Vagina (tissue), 2 donors: ENCODE data around the gene TSPAN32. TPM values are rescaled to one million over a fixed set of nuclear protein-coding genes. Genes with fewer than 3 reads are reported as not detected.

Source experiments
- DNase-seq, 2 donors: peaks; one replicate each; pipeline ENCODE4 v3.0.0-alpha.2; 2017; ENCODE audit errors: extremely low spot score in 2 of 2
- H3K27ac ChIP-seq: fragments of 200-600 bp; sonication (generic); one replicate; pipeline ENCODE4 v1.5.1; 2019
- H3K27me3 ChIP-seq: fragments of 200-600 bp; sonication (generic); one replicate; pipeline ENCODE4 v1.5.1; 2019
- H3K36me3 ChIP-seq, 2 donors: fragments of 200-600 bp; sonication (generic); one replicate each; pipeline ENCODE4 v1.5.1; 2017 to 2019
- H3K4me1 ChIP-seq: fragments of 200-600 bp; sonication (generic); one replicate; pipeline ENCODE4 v1.5.1; 2019
- H3K4me3 ChIP-seq, 2 donors: fragments of 200-600 bp; sonication (generic); 1 replicate in 1 of 2; 2 replicates in 1 of 2; pipeline ENCODE4 v1.5.1; 2016 to 2019
- H3K9me3 ChIP-seq: fragments of 200-600 bp; sonication (generic); one replicate; pipeline ENCODE4 v1.5.1; 2019
- CTCF ChIP-seq, 3 experiments: fragments of 450-650 bp in 2 of 3; fragments of 200-600 bp in 1 of 3; sonication (generic) in 1 of 3; IDR thresholded peaks; one replicate each; pipeline ENCODE4 v1.5.1; 2017 to 2019; ENCODE audit warnings: antibody characterized with exemption in 3 of 3, mild to moderate bottlenecking in 2 of 3, moderate library complexity in 2 of 3
- POLR2A ChIP-seq, 2 donors: fragments of 450-650 bp; IDR thresholded peaks; one replicate each; pipeline ENCODE4 v1.6.1; 2017; ENCODE audit warnings: antibody characterized with exemption in 2 of 2, mild to moderate bottlenecking in 2 of 2, moderate library complexity in 2 of 2
- POLR2AphosphoS5 ChIP-seq, 2 donors: sonication (generic); formaldehyde crosslinking; IDR thresholded peaks; one replicate each; pipeline ENCODE4 v1.9.0; 2017; ENCODE audit warnings: antibody characterized with exemption in 2 of 2, mild to moderate bottlenecking in 2 of 2, low read depth in 1 of 2; ENCODE audit not compliant: insufficient read depth in 1 of 2
- intact Hi-C: fragments of 100-400 bp; cut with DNase I; formaldehyde crosslinking; loops from one replicate; pipeline ENCODE4 v1.15.1; 2023
- total RNA-seq: library from RNA; depleted of rRNA; stranded (reverse); fragments of >200 nt; gene quantifications from one replicate; pipeline ENCODE4 v1.2.3, GENCODE V29; 2016

TSPAN32 gene
- total RNA-seq, 1 donor from 2014 or later: 3.7 TPM

GRCh38 chr11:2343502-2343901 is 41.7 kb downstream of the TSPAN32 start:
- Histone ChIP-seq H3K9me3 (no peaks in the 10 kb centered on the region), H3K27ac (no peak overlapping the region), H3K36me3 (no peaks in the 10 kb centered on the region), H3K4me1 (no peaks in the 10 kb centered on the region), H3K27me3 (no peaks in the 10 kb centered on the region), H3K4me3 (no peak overlapping the region)
- no peak for DNase-seq
- TF ChIP-seq POLR2A (IDR thresholded peaks at IDR 0.05): no peak
- no peak for TF ChIP-seq POLR2AphosphoS5 (IDR thresholded peaks at IDR 0.05; ENCODE audit: insufficient read depth in 1 of 2, low read depth in 1 of 2)
- TF ChIP-seq CTCF (IDR thresholded peaks at IDR 0.05): no peak
- intact Hi-C loops: no loop called here

DNA sequence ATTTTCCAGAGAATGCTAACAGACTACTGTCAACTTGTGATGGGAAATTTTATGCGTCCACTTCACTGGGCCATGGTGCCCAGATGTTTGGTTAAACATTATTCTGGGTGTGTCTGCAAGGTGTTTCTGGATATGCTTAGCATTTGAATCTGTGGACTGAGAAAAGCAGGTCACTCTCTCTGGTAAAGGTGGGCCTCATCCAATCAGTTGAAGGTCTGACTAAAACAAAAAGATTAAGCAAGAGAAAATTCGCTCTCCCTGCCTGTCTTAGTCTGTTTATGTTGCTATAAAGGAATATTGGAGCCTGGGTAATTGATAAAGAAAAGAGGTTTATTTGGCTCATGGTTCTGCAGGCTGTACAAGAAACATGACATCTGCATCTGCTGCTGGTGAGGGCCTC is 43.2 kb downstream of the TSPAN32 start:
- intact Hi-C loops: no loop called here
- Histone ChIP-seq H3K36me3 (no peaks in the 10 kb centered on the region), H3K27me3 (no peaks in the 10 kb centered on the region), H3K9me3 (no peaks in the 10 kb centered on the region), H3K4me3 (no peak overlapping the region), H3K4me1 (no peaks in the 10 kb centered on the region), H3K27ac (no peak overlapping the region)
- no peak for DNase-seq
- no peak for TF ChIP-seq POLR2AphosphoS5 (IDR thresholded peaks at IDR 0.05; ENCODE audit: insufficient read depth in 1 of 2, low read depth in 1 of 2)
- no peak for TF ChIP-seq POLR2A (IDR thresholded peaks at IDR 0.05)
- no peak for TF ChIP-seq CTCF (IDR thresholded peaks at IDR 0.05)

DNA sequence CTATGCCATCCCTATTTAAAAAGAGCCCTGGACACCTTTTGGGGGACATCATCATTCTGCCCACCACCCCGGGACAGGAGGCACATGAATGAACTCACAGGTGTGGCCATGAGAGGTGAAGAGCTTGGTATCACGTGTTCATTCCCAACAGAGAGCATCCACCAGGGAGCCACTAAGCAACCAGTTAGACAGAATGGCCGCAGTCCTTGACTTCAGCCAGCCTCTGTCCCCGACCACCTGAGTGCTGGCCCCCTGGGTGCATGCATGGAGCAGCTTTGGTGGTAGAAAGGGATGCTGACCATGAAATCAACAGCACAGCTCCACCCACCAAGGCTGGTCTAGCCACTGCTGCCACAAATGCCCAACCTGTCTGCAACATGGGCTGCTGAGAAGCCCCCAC is 44.2 kb downstream of the TSPAN32 start:
- Histone ChIP-seq H3K36me3 (no peaks in the 10 kb centered on the region), H3K4me3 (no peak overlapping the region), H3K9me3 (no peaks in the 10 kb centered on the region), H3K27me3 (no peaks in the 10 kb centered on the region), H3K27ac (no peak overlapping the region), H3K4me1 (no peaks in the 10 kb centered on the region)
- DNase-seq: no peak
- no peak for TF ChIP-seq CTCF (IDR thresholded peaks at IDR 0.05)
- no peak for TF ChIP-seq POLR2AphosphoS5 (IDR thresholded peaks at IDR 0.05; ENCODE audit: insufficient read depth in 1 of 2, low read depth in 1 of 2)
- no peak for TF ChIP-seq POLR2A (IDR thresholded peaks at IDR 0.05)
- intact Hi-C loops: no loop called here

DNA sequence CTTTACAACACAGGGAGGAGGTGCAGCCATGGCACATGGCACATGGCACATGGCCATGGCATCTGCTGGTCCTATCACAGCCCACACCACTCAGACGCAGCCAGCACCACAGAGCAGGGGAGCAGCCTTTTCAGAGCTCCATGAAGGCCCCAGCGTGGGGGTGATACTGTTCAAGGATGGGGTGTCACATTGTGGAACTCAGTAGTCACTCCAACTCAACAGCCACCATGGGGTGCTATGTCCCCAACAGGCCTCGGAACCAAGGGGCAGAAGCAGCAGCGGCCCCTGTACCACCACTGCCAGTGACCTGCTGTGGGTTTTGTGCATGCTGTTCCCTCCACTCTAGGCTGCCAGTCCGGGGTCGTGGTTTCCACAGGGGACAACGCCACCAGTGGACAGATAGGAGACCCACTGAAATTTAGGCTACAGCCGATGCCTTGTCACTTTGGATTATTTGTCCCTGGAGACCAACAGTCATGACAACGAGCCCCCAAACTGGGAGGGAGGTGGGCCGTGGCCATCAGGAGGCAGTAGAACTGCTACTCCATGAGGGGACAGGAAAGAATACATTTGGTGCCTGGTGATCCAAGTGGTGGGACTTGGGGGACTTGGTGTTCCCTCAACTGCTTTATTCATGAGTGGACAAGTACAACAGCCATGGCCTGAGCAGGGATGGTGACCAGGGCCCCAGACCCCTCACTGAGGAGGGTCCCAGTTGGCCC is 44.9 kb downstream of the TSPAN32 start:
- H3K27ac ChIP-seq: no peak overlapping the region

GRCh38 chr11:2347308-2347830 is 45.6 kb downstream of the TSPAN32 start:
- Histone ChIP-seq H3K36me3 (no peaks in the 10 kb centered on the region), H3K27ac (no peak overlapping the region), H3K27me3 (no peaks in the 10 kb centered on the region), H3K4me3 (no peak overlapping the region), H3K9me3 (no peaks in the 10 kb centered on the region), H3K4me1 (no peaks in the 10 kb centered on the region)
- DNase-seq: no peak
- TF ChIP-seq CTCF (IDR thresholded peaks at IDR 0.05): no peak
- TF ChIP-seq POLR2AphosphoS5 (IDR thresholded peaks at IDR 0.05; ENCODE audit: insufficient read depth in 1 of 2, low read depth in 1 of 2): no peak
- no peak for TF ChIP-seq POLR2A (IDR thresholded peaks at IDR 0.05)
- intact Hi-C loops: no loop called here

More for the DNA sequence above, 44.9 kb downstream of the TSPAN32 start:
- Histone ChIP-seq H3K4me1 (no peaks in the 10 kb centered on the region), H3K36me3 (no peaks in the 10 kb centered on the region), H3K4me3 (no peak overlapping the region), H3K27me3 (no peaks in the 10 kb centered on the region), H3K9me3 (no peaks in the 10 kb centered on the region)
- TF ChIP-seq POLR2A (IDR thresholded peaks at IDR 0.05) (no peak), POLR2AphosphoS5 (IDR thresholded peaks at IDR 0.05; ENCODE audit: insufficient read depth in 1 of 2, low read depth in 1 of 2) (no peak)
- no peak for DNase-seq
- intact Hi-C loops: no loop called here
